ENCODE results near the gene DPEP1. TPM values are rescaled to one million over a fixed set of nuclear protein-coding genes. Genes with fewer than 3 reads are reported as not detected.

DPEP1 gene
- total RNA-seq, 1 experiment from 2014 or later: 1.1 TPM

DNA sequence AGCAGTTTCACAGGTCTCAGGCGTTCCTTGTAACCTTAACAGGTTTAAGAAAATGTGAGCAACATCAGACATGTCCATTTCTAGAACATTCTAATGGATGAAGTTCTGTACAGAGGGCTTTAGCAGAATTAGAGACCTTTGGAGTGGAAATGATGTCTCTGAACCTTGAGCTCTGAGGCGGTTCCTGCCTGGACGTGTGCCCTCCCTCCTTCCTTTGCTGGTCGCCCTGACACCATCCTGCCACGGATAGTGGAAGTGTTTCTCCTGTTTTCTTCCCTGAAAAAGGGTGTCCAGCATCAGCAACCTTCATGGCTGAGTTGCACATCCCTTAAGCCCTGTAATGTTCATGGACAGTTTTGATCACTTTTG is 55.3 kb downstream of the DPEP1 start:
- TF ChIP-seq CBX3 (IDR thresholded peaks at IDR 0.05; ENCODE audit: low read depth): no peak
- TF ChIP-seq, protein P1, sequence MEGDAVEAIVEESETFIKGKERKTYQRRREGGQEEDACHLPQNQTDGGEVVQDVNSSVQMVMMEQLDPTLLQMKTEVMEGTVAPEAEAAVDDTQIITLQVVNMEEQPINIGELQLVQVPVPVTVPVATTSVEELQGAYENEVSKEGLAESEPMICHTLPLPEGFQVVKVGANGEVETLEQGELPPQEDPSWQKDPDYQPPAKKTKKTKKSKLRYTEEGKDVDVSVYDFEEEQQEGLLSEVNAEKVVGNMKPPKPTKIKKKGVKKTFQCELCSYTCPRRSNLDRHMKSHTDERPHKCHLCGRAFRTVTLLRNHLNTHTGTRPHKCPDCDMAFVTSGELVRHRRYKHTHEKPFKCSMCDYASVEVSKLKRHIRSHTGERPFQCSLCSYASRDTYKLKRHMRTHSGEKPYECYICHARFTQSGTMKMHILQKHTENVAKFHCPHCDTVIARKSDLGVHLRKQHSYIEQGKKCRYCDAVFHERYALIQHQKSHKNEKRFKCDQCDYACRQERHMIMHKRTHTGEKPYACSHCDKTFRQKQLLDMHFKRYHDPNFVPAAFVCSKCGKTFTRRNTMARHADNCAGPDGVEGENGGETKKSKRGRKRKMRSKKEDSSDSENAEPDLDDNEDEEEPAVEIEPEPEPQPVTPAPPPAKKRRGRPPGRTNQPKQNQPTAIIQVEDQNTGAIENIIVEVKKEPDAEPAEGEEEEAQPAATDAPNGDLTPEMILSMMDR (IDR thresholded peaks at IDR 0.05 in 2 of 3, conservative IDR thresholded peaks at IDR 0.05 in 1 of 3; ENCODE audit: borderline replicate concordance in 1 of 3, insufficient read depth in 1 of 3, low read depth in 2 of 3, low read length in 2 of 3): no peak
- TF ChIP-seq YY1 (IDR thresholded peaks at IDR 0.05; ENCODE audit: extremely low read depth, insufficient replicate concordance, low read depth, low read length): no peak
- no peak for TF ChIP-seq POLR2A (IDR thresholded peaks at IDR 0.05; ENCODE audit: borderline replicate concordance, extremely low read depth, insufficient read depth, insufficient read length)
- TF ChIP-seq SP1 (IDR thresholded peaks at IDR 0.05; ENCODE audit: low read depth): no peak
- no peak for TF ChIP-seq FOSL1 (IDR thresholded peaks at IDR 0.05; ENCODE audit: low read depth)
- no peak for TF ChIP-seq RAD21 (IDR thresholded peaks at IDR 0.05; ENCODE audit: low read depth)
- TF ChIP-seq SIN3A (IDR thresholded peaks at IDR 0.05; ENCODE audit: low read depth): no peak
- TF ChIP-seq TCF7L2 (IDR thresholded peaks at IDR 0.05; ENCODE audit: borderline replicate concordance, extremely low read depth, insufficient read depth, insufficient read length): no peak
- no peak overlapping the region for H3K4me2 ChIP-seq (ENCODE audit: low read length)
- H3K4me3 ChIP-seq (replicated peaks in 1 of 2; ENCODE audit: low read depth in 1 of 2, low read length in 2 of 2): no peak overlapping the region
- DNase-seq (ENCODE audit: low read depth, low spot score) (no peak), ATAC-seq (no peak)
- BruUV-seq (replicated peaks): no TSS peak
- CTCF ChIA-PET: interaction anchor here (0.6 to 1.3 kb wide), 2 partner anchors 11 to 20 kb away, joined by 6 to 9 read pairs; partner anchors contain the start of genes CHMP1A and SPATA33
- H2AFZ ChIP-seq (ENCODE audit: low read depth, low read length, poor library complexity, severe bottlenecking): no peak overlapping the region
- peaks cover 0 to 13% of the 10 kb centered on the region in 2 experiments; a peak in 1 of 4 replicates for H3K36me3 ChIP-seq (ENCODE audit: control insufficient read depth in 1 of 2, insufficient read depth in 2 of 2, low read length in 2 of 2)
- H3K9ac ChIP-seq (ENCODE audit: low read length): no peak overlapping the region
- H3K27ac ChIP-seq (ENCODE audit: low read depth, low read length): peak overlapping the region; percentile 9; the same call in 1 of the 2 replicates
- POLR2A ChIA-PET: no interaction called here
- intact Hi-C loops (cut with micrococcal nuclease): no loop called here
- no peaks in the 10 kb centered on the region for H3K79me2 ChIP-seq (ENCODE audit: insufficient read depth, low read length)
- H3K27me3 ChIP-seq (ENCODE audit: insufficient read depth, low read length): no peaks in the 10 kb centered on the region
- RAD21 ChIA-PET (ENCODE audit: low non-redundant PET in 1 of 2, low total read pairs in 2 of 2, uncharacterized antibody in 2 of 2, unreplicated experiment in 2 of 2): no interaction called here
- H3K4me1 ChIP-seq (ENCODE audit: control insufficient read depth in 1 of 2, insufficient read depth in 2 of 2, low read length in 2 of 2): peaks cover 0 to 5% of the 10 kb centered on the region in 2 experiments; a peak in 1 of 4 replicates
- H4K20me1 ChIP-seq (ENCODE audit: insufficient read depth): no peaks in the 10 kb centered on the region
- H3K9me3 ChIP-seq (ENCODE audit: control insufficient read depth in 1 of 2, insufficient read depth in 1 of 2, low read depth in 1 of 2, low read length in 2 of 2): peaks cover 5% of the 10 kb centered on the region in 2 experiments; a peak in 1 of 4 replicates
- H3K9me2 ChIP-seq (ENCODE audit: insufficient read depth): no peaks in the 10 kb centered on the region
